ENCODE measurements around the gene FANCM.

- no peak for TF ChIP-seq CTCF (conservative IDR thresholded peaks at IDR 0.05; ENCODE audit: low read depth in 2 of 2)
- no peak for TF ChIP-seq EZH2 (IDR thresholded peaks at IDR 0.05; ENCODE audit: low read depth, unreplicated experiment)
- TF ChIP-seq EZH2phosphoT487 (IDR thresholded peaks at IDR 0.05; ENCODE audit: unreplicated experiment), result no peak
- no peak for TF ChIP-seq POLR2AphosphoS5 (IDR thresholded peaks at IDR 0.05; ENCODE audit: low read depth)
- no peak for TF ChIP-seq REST (IDR thresholded peaks at IDR 0.05; ENCODE audit: unreplicated experiment)
- no peak for TF ChIP-seq CREB1 (CRISPR knock-in tag; IDR thresholded peaks at IDR 0.05; ENCODE audit: low read depth)
- TF ChIP-seq ZNF462 (CRISPR knock-in tag; IDR thresholded peaks at IDR 0.05), result no peak
- TF ChIP-seq JUNB (IDR thresholded peaks at IDR 0.05; ENCODE audit: unreplicated experiment), result no peak
Observed at GRCh38 chr14:45125754-45126153, 10.0 kb upstream of the FANCM start.

All from GM23338 (cell line).